Panc1 (cell line): ENCODE data around the gene BTBD8. TPM values are rescaled to one million over a fixed set of nuclear protein-coding genes. Genes with fewer than 3 reads are reported as not detected.

Source experiments
- ATAC-seq: fragments of 200-7000 bp; cut with Tn5 transposase; 2 replicates; pipeline ENCODE4 v1.9.1; 2020; ENCODE audit warnings: mild to moderate bottlenecking, moderate library complexity
- BruUV-seq: library from RNA; stranded (reverse); fragments of 400-500 nt; replicated peaks from 2 replicates; lab custom pipeline; 2021; lab: Mats Ljungman, UMichigan
- CTCF ChIA-PET: fragments of 300-600 bp; sonication (Branson Sonifier 250); formaldehyde crosslinking; loops from one replicate; lab custom pipeline; 2022; ENCODE audit warnings: antibody characterized with exemption; lab: Charles Lee
- POLR2A ChIA-PET: fragments of 300-600 bp; sonication (Branson Sonifier 250); formaldehyde crosslinking; loops from one replicate; lab custom pipeline; 2022; ENCODE audit warnings: antibody characterized with exemption; lab: Charles Lee
- DNase-seq: peaks from one replicate; pipeline ENCODE4 v3.0.0-alpha.2; 2010; ENCODE audit warnings: low read depth, low spot score
- H3K27ac ChIP-seq: 2 replicates; pipeline ENCODE4 v1.5.1; 2011; ENCODE audit warnings: mild to moderate bottlenecking, low read length, inconsistent platforms
- H3K27me3 ChIP-seq: fragments of 200-500 bp; sonication (Bioruptor generic); 2 replicates; pipeline ENCODE4 v1.6.0; 2014; ENCODE audit warnings: low read length, inconsistent platforms; ENCODE audit not compliant: control insufficient read depth, insufficient read depth
- H3K36me3 ChIP-seq: fragments of 200-500 bp; sonication (Bioruptor generic); 2 replicates; pipeline ENCODE4 v1.5.1; 2014; ENCODE audit warnings: inconsistent platforms, mild to moderate bottlenecking, low read length, moderate library complexity; ENCODE audit not compliant: control insufficient read depth, insufficient read depth
- H3K4me1 ChIP-seq: 2 replicates; pipeline ENCODE4 v1.5.1; 2011; ENCODE audit warnings: inconsistent platforms, mild to moderate bottlenecking, low read length, moderate library complexity; ENCODE audit not compliant: control insufficient read depth, insufficient read depth
- H3K4me3 ChIP-seq, 2 experiments: 2 replicates each; pipeline ENCODE4 v1.5.1; 2011 to 2012; ENCODE audit warnings: low read depth in 2 of 2, low read length in 2 of 2, mild to moderate bottlenecking in 2 of 2, inconsistent platforms in 1 of 2, moderate library complexity in 1 of 2
- H3K9me3 ChIP-seq: fragments of 200-500 bp; sonication (Bioruptor generic); 2 replicates; pipeline ENCODE4 v1.5.1; 2014; ENCODE audit warnings: low read depth, mild to moderate bottlenecking, inconsistent platforms, low read length, moderate library complexity; ENCODE audit not compliant: control insufficient read depth, insufficient read depth
- CTCF ChIP-seq: fragments of 450-650 bp; IDR thresholded peaks from 2 replicates; pipeline ENCODE4 v1.5.1; 2017; ENCODE audit warnings: mild to moderate bottlenecking
- POLR2AphosphoS5 ChIP-seq: IDR thresholded peaks from 2 replicates; pipeline ENCODE4 v1.6.1; 2012; ENCODE audit warnings: mild to moderate bottlenecking, low read depth, low read length, moderate library complexity
- REST ChIP-seq, 2 experiments: IDR thresholded peaks; 2 replicates each; pipeline ENCODE4 v1.6.1; 2011 to 2012; ENCODE audit warnings: low read depth in 2 of 2, control low read depth in 1 of 2, low read length in 1 of 2, mild to moderate bottlenecking in 1 of 2, moderate library complexity in 1 of 2; ENCODE audit not compliant: insufficient read depth in 1 of 2
- SIN3A ChIP-seq: IDR thresholded peaks from 2 replicates; pipeline ENCODE4 v1.6.1; 2012; ENCODE audit warnings: low read depth, mild to moderate bottlenecking, low read length, moderate library complexity, borderline replicate concordance; ENCODE audit not compliant: insufficient read depth
- TCF7L2 ChIP-seq: IDR thresholded peaks from 2 replicates; pipeline ENCODE4 v1.6.1; 2011; ENCODE audit warnings: mild to moderate bottlenecking, low read depth, low read length, inconsistent platforms
- in situ Hi-C: cut with HindIII; loops from 2 replicates; pipeline ENCODE4 v1.10.0; 2016; ENCODE audit warnings: low sequenced_read_pairs, low pct_unique_long_range_greater_than_20kb
- intact Hi-C: fragments of 100-400 bp; cut with micrococcal nuclease; formaldehyde crosslinking; loops from one replicate; pipeline ENCODE4 v1.10.0; 2022; ENCODE audit not compliant: unreplicated experiment
- total RNA-seq: library from RNA; stranded (reverse); gene quantifications from one replicate; pipeline ENCODE4 v1.2.1, GENCODE V29; 2021; ENCODE audit not compliant: unreplicated experiment

BTBD8 gene
- total RNA-seq, 1 experiment from 2014 or later, result 0.69 TPM

GRCh38 chr1:92043621-92044020, 36.5 kb upstream of the BTBD8 start:
- Histone ChIP-seq H3K4me3 (no peak overlapping the region), H3K9me3 (no peaks in the 10 kb centered on the region), H3K36me3 (no peaks in the 10 kb centered on the region), H3K27me3 (no peaks in the 10 kb centered on the region), H3K4me1 (no peaks in the 10 kb centered on the region), H3K27ac (no peak overlapping the region)
- TF ChIP-seq CTCF (no peak), TCF7L2 (no peak), POLR2AphosphoS5 (no peak), SIN3A (no peak), REST (IDR thresholded peaks at IDR 0.05; ENCODE audit: insufficient read depth in 1 of 2, low read depth in 2 of 2, low read length in 1 of 2) (no peak)
- intact Hi-C loops (no loop called here), in situ Hi-C loops (no loop called here)
- no peak for ATAC-seq
- no peak for DNase-seq
- no TSS peak for BruUV-seq
- ChIA-PET POLR2A (no interaction called here), CTCF (no interaction called here)

- ATAC-seq (no peak), DNase-seq (no peak)
- ChIA-PET POLR2A (no interaction called here), CTCF (interaction anchor here (0.7 to 1.0 kb wide), 3 partner anchors 51 to 1109 kb away, joined by 3 to 5 read pairs (median 4); no protein-coding TSS in a partner anchor)
- H3K9me3 ChIP-seq, result no peaks in the 10 kb centered on the region
- TF ChIP-seq SIN3A (no peak), REST (IDR thresholded peaks at IDR 0.05; ENCODE audit: insufficient read depth in 1 of 2, low read depth in 2 of 2, low read length in 1 of 2) (no peak), TCF7L2 (no peak), POLR2AphosphoS5 (no peak), CTCF (no peak)
- no peak overlapping the region for H3K4me3 ChIP-seq
- no peak overlapping the region for H3K27ac ChIP-seq
- no peaks in the 10 kb centered on the region for H3K4me1 ChIP-seq
- intact Hi-C loops (no loop called here), in situ Hi-C loops (no loop called here)
- no peaks in the 10 kb centered on the region for H3K27me3 ChIP-seq
- no TSS peak for BruUV-seq
- no peaks in the 10 kb centered on the region for H3K36me3 ChIP-seq
Measured at GRCh38 chr1:92045766-92046495, 34.2 kb upstream of the BTBD8 start.
